SK-N-SH (cell line): ENCODE data around the gene CASD1. TPM values are rescaled to one million over a fixed set of nuclear protein-coding genes. Genes with fewer than 3 reads are reported as not detected.

ENCODE experiments used
- polyA plus RNA-seq, 3 experiments: library from polyadenylated mRNA; depleted of rRNA; stranded (reverse); fragments of >200 nt; gene quantifications; 2 replicates each; pipeline ENCODE4 v1.2.3, GENCODE V29; 2012
- small RNA-seq, 7 experiments: library from RNA; depleted of rRNA; stranded (forward); fragments of <200 nt; gene quantifications; one replicate each; pipeline ENCODE3, GENCODE V24; 2012

Gene CASD1
- polyA plus RNA-seq, 1 of the 3 experiments (the other 2 are of a cell fraction): 8.5 TPM

Small RNA genes lying within 50 kb of the gene (small RNA-seq; reads per million reads assigned to genes)
- gene RNU6-1328P: 0 reads per million in 7 experiments

Other genes with a start within 250 kb of the CASD1 start
- gene COL1A2, start 114.9 kb upstream of the CASD1 start, polyA plus RNA-seq (2012; rRNA removed): 4.5 and 11.4 TPM in 2 replicates
- 69.5 and 91.3 TPM in 2 replicates for gene SGCE, start 146.3 kb downstream of the CASD1 start, polyA plus RNA-seq (2012; rRNA removed)